Liver (tissue), 3 donors: ENCODE results near the gene TMEM145.

Experiments used
- RXRA ChIP-seq, 2 donors: IDR thresholded peaks; 2 replicates each; pipeline ENCODE4 v1.6.1; 2017 to 2018; ENCODE audit warnings: antibody characterized with exemption in 2 of 2, mild to moderate bottlenecking in 1 of 2
- TF ChIP-seq, protein P1 (sequence below): IDR thresholded peaks from 2 replicates; pipeline ENCODE4 v1.6.1; 2016; ENCODE audit warnings: antibody characterized with exemption, mild to moderate bottlenecking
- TF ChIP-seq, protein P2 (sequence below): fragments of 150-350 bp; IDR thresholded peaks from 2 replicates; pipeline ENCODE4 v1.5.1; 2017; ENCODE audit warnings: improper control_type of control experiment, low read depth, low read length; ENCODE audit not compliant: missing input control
- donor health status: healthy.
- donor health status: healthy.

DNA sequence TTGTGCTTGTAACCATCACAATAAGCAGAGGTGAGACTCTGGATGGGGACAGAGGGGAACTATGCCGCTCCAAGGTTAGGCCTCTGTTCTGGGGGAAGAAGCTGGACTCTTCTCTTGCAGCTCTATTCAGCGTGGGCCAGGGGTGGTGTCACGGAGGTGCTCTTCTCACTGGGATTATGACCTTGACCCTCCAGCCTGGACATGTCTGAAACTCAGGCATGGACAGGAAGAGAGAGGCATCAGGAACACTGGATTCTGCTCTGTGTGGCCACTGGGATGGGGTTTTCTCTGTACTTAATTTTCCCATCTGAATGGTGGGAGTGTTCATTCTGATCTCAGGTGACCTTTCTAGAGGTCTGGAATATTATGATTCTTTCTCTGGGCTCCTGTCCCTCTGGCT, 19.9 kb downstream of the TMEM145 start:
- TF ChIP-seq, protein P1, sequence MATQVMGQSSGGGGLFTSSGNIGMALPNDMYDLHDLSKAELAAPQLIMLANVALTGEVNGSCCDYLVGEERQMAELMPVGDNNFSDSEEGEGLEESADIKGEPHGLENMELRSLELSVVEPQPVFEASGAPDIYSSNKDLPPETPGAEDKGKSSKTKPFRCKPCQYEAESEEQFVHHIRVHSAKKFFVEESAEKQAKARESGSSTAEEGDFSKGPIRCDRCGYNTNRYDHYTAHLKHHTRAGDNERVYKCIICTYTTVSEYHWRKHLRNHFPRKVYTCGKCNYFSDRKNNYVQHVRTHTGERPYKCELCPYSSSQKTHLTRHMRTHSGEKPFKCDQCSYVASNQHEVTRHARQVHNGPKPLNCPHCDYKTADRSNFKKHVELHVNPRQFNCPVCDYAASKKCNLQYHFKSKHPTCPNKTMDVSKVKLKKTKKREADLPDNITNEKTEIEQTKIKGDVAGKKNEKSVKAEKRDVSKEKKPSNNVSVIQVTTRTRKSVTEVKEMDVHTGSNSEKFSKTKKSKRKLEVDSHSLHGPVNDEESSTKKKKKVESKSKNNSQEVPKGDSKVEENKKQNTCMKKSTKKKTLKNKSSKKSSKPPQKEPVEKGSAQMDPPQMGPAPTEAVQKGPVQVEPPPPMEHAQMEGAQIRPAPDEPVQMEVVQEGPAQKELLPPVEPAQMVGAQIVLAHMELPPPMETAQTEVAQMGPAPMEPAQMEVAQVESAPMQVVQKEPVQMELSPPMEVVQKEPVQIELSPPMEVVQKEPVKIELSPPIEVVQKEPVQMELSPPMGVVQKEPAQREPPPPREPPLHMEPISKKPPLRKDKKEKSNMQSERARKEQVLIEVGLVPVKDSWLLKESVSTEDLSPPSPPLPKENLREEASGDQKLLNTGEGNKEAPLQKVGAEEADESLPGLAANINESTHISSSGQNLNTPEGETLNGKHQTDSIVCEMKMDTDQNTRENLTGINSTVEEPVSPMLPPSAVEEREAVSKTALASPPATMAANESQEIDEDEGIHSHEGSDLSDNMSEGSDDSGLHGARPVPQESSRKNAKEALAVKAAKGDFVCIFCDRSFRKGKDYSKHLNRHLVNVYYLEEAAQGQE, result no peak
- TF ChIP-seq, protein P2, sequence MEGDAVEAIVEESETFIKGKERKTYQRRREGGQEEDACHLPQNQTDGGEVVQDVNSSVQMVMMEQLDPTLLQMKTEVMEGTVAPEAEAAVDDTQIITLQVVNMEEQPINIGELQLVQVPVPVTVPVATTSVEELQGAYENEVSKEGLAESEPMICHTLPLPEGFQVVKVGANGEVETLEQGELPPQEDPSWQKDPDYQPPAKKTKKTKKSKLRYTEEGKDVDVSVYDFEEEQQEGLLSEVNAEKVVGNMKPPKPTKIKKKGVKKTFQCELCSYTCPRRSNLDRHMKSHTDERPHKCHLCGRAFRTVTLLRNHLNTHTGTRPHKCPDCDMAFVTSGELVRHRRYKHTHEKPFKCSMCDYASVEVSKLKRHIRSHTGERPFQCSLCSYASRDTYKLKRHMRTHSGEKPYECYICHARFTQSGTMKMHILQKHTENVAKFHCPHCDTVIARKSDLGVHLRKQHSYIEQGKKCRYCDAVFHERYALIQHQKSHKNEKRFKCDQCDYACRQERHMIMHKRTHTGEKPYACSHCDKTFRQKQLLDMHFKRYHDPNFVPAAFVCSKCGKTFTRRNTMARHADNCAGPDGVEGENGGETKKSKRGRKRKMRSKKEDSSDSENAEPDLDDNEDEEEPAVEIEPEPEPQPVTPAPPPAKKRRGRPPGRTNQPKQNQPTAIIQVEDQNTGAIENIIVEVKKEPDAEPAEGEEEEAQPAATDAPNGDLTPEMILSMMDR, result no peak
- TF ChIP-seq RXRA (IDR thresholded peaks at IDR 0.05), result no peak
